GF-D8 (cell line): Measurements from ENCODE around the gene CDC34.

Experiments
- DNase-seq: peaks from one replicate; lab custom pipeline; 2025; lab: John Stamatoyannopoulos, UW

The CDC34 gene

DNA sequence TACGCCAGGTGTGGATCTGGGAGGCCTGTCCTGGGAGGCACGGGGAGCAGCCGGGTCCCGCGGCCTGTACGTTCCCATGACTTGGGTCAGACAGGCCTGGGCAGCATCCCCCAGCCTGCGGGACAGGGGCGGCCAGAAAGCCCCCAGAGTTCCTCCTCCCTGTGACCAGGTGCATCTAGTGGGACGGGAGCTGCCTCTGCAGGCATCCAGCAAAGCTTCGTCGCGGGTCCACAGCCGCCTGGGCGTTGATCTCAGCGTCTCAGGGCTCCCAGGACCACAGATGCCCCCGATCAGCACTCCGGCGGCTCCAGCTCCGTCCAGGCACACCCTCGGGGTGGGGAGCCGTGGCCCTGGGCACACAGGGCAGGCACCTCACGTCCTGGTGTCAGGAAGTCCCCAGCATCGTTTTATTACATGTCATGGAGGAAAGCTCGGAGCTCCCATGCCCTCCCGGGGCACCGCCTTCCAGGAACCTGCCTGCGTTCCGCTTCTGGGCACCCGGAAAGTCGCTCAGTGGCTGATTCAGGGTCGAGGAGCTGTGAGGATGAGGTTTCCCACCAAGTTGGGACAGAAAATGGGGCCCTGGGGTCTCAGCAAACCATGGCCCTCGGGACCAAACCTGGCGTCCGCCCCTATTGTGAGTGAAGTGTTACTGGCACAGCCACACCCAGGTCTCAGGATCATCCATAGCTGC lies 10.8 kb downstream of the CDC34 start:
- DNase-seq: no peak

DNA sequence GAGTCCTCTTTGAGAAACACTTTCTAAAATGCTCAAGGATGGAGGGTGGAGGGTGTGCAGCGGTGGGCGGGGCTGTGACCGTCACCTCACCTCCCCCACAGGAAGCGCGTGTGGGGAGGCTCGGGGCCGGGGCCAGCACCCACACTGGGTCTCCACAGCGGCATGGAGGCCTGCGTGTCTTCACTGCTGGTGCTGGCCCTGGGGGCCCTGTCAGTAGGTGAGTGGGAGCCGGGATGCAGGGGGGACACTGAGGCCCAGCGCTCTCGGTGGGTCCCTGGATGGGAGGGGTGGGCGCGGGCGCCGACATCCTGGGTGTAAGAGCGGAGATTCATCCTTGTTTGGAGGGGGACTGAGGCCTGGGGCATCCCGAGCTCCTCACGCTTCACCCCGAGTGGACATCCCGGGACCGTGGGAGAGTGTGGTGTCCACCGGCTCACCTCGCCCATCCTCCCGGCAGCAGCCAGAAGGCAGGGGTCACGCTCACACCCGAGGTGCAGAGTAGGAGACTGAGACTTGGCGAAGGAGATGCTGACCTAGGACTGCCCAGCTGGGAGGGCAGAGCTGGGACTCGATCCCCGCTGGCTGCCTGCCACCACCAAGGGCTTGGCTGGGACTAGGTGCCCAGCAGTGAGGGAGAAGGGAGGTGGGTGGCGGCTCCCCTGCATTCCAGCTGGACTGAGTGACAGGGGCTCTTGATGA lies 12.5 kb downstream of the CDC34 start, which contains the start of gene GZMM:
TSS of gene GZMM (plus strand) at position 144 of the 699 bp plus-strand sequence. CDS start at position 163, 19 bp downstream.
- DNase-seq: no peak

DNA sequence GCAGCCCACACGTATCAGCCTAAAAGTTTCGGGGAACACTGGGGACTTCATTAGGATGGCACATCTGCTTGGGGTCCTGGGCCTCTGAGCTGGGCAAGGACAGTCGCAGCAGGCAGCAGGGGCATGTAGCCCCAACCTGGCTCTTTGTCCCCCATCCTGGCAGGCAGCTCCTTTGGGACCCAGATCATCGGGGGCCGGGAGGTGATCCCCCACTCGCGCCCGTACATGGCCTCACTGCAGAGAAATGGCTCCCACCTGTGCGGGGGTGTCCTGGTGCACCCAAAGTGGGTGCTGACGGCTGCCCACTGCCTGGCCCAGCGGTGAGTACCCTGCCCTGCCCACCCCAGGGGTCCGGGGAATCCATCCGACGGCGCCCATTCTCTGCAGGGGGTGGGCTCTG lies 15.6 kb downstream of the CDC34 start:
- DNase-seq: no peak

DNA sequence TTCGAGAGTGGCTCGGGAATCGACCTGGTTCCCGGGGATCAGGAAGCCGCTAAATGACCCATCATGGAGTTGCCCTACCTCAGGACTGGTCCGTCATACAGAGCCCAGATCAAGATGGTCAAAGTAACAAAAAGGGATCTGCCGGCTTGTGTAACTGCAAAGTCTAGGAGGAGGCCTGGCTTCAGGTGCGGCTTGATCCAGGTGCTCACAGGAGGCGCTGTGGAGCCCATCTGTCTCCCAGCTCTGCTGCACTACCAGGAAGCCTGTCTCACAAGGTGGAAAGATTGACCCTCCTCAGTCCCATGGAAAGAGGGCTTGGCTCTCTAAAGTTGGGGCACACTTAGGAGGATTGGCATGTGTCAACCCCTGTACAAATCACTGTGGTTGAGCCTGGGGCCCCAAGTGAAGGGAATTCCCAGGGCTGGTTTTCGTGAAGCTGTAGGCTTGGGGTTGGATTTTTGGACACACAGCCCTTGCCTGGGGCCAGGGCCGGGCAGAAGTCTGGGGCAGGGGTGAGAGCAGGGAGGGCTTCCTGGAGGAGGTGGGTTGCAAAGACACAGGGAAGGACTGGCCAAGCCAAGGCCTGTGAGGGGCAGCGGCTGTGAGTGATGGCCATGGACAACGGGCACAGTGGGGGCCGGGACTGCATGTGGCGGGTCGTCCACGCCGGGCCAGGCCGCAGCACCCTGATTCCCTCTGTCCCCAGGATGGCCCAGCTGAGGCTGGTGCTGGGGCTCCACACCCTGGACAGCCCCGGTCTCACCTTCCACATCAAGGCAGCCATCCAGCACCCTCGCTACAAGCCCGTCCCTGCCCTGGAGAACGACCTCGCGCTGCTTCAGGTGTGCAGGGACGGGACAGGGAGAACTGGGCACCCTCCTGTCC lies 16.5 kb downstream of the CDC34 start:
- DNase-seq: no peak

DNA sequence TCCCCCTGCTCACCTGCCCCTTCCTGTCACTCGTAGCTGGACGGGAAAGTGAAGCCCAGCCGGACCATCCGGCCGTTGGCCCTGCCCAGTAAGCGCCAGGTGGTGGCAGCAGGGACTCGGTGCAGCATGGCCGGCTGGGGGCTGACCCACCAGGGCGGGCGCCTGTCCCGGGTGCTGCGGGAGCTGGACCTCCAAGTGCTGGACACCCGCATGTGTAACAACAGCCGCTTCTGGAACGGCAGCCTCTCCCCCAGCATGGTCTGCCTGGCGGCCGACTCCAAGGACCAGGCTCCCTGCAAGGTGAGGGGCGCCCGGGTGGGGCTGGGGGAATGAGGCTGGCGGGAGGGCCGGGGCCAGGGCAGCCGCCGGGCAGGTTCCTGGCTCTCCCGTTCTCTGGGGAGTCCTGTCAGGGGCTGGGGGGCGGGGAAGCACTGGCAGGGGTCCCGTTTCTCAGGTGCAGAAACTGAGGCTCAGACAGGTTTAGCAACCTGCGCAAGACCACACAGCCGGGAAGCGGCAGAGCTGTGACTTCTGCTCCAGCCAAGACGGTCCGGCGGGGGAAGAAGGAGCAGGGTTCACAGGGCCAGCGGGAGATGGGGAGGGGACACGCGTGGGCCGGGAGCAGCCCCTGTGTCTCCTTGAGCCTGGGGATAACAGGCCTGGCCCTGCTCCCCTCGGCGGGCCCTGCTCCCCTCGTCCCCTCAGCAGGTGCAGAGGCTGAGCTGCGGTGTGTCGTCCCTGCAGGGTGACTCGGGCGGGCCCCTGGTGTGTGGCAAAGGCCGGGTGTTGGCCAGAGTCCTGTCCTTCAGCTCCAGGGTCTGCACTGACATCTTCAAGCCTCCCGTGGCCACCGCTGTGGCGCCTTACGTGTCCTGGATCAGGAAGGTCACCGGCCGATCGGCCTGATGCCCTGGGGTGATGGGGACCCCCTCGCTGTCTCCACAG lies 17.6 kb downstream of the CDC34 start:
- no peak for DNase-seq

DNA sequence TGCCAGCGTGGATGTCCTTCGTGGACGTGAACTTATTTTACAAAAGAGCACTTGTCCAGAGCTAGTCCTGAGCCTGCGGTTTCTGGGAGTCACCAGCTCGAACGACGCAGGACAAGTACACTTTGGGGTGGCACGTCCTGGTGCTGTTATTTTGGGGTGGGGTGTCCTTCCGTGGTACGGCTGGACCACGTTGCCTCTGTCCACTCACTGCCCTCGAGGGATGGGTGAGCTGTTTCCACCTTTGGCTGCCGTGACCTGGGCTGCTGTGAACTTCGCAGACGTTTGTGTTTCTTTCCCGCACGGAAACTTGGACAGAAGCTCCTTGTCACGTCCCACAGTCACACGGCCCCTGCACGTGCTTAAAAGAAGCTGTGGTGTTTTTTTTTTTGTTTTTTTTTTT lies 23.3 kb downstream of the CDC34 start:
- DNase-seq: no peak

DNA sequence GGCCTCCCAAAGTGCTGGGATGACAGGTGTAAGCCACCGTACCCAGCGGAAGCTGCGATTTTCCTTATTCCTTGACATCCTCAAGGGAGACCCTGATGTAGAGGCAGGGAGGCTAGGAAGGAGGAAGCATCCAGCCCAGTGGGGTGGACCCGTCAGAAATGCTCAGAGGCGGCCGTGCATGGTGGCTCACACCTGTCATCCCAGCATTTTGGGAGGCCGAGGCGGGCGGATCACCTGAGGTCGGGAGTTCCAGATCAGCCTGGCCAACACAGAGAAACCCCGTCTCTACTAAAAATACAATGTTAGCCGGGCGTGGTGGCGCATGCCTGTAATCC lies 23.9 kb downstream of the CDC34 start:
- DNase-seq: no peak

DNA sequence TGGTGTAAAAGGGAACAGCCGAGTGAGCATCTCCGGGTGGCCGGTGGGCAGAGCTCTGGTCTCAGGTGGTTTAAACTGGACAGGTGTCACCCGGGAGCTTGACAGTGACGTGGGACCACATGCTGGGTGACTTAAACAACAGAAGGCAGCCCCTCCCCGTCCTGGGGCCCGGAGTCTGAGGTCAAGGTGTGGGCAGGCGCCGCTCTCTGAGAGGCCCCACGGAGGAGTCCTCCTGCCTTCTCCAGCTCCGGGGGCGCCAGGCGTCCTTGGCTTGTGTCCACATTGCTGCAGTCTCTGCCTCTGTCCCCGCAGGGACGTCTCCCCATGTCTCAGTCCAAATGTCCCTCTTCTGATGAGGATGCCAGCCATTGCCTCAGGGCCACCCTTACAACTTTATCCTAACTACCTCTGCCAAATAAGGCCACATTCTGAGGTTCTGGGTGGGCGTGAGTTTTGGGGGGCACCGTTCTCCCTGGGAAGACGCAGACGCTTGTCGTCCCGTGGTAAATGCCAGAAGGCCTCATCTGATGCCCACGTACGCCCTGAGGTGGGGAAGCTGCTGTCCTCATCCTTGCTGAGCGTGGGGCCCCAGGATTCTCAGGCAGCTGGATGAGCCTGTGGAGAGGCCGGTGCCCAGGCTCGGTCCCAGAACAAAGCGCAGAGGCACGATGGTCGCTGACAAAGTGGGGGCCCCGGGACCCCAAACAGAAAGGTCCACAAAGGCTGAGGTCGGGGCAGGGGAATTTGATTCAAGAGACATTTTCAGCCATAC lies 25.2 kb downstream of the CDC34 start:
- no peak for DNase-seq

DNA sequence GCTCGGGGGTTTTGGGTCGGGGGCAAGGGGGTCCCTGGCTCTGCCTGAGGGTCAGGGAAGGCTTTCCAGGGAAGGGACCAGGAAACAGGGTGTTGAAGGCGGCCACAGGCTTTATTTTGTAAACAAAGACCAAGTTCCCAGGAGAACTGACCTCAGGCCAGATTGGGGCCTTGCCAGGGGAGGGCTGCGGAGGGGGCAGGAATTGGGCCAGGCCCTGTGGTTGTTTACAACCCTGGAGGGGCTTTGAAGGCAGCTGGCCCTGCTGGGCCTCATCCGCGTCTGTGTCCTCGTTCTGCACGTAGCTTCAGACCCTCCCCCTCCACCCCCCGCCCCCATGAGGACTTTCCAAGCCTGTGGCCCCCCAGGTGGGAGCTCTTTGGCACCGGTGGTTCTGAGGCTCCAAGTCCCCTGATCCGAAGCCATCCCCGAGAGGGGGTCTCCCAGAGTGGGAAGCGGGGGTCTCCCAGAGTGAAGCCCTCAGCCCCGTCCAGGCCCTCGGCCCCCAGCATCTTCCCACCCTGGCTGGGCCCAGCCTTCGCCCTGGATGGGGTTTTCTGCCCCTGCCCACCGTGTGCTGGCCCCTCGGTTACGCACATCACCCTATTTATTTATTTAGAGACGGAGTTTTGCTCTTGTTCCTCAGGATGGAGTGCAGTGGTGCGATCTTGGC lies 27.3 kb downstream of the CDC34 start:
- no peak for DNase-seq

DNA sequence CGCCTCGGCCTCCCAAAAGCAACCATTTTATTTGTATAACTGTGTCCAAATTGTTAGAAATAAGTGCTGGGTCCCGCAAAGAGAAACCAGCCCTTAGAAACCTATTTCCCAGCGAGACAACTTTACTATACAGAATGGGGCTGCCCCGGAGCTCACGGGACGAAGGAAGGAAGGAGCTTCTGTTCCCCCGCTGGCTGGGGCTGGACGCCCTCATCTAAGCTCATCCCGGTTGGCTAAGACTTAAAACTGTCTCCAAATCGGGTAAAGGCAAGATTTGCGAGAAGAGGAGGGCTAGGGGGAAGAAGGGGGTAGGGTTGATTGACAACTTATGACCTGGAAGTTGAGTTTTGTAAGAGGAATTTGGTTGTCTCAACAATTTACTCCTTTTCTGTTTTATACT lies 28.6 kb downstream of the CDC34 start:
- DNase-seq: no peak

DNA sequence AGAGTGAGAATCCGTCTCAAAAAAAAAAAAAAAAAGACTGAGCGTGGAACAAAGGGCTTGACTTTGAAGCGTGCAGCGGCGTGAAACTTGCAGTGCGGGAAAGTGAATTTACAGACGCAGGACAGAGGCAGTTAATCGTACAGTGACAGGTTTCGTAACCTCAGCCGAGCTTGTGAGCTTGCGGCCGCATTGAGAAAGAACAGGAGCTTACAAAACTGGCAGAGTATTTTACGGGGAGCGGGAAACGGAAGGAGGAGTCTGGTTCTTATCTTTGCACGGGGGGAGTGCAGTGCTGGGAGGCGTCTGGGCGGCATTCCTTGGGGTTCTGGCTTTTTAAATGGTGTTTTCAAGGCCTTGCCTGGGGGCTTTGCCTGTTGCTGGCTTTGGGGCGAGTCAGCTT lies 34.8 kb downstream of the CDC34 start:
- peak; percentile 97 for DNase-seq

DNA sequence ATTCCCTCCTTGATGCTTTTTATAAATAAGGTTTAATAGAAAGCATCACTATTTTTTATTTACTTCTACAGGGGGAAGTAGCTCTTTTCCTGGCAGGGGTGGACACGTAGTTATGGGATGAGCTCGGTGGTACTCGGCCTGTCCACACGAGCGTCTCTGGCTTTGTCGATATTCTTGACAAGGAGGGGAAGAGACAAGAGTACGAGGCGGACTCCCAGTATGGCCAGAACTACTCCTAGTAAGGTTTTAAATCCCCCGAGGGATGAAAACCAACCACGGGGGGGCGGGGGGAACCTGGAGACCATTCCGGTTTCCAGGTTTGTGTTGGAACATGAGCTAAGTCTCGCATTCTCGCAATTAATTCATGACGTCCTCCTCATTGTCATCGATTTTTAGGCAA lies 35.3 kb downstream of the CDC34 start:
- DNase-seq: no peak

DNA sequence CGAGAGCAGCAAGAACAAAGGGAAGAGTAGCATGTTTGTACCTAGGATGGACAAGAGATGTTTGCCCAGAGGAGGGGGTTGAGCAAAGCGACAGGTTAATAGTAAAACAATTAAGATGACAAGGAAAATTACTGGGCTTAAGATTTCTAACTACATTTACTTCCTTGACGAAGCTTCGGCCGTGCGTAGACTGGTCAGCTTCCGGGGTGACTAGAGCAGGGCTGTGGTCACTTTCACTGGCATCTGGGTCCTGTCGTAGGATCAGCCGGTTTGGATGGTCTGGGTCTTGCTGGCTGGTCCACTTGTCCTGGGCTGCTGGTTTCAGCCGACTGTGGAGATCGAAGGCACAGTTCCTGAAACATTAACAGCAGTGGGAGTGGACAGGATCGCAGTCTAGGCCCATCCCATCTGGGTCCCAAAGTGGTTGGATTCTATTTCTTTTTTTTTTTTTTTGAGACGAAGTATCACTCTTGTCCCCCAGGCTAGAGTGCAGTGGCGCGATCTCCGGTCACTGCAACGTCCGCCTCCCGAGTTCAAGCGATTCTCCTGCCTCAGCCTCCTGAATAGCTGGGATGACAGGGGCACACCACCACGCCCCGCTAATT lies 35.8 kb downstream of the CDC34 start:
- DNase-seq: no peak

DNA sequence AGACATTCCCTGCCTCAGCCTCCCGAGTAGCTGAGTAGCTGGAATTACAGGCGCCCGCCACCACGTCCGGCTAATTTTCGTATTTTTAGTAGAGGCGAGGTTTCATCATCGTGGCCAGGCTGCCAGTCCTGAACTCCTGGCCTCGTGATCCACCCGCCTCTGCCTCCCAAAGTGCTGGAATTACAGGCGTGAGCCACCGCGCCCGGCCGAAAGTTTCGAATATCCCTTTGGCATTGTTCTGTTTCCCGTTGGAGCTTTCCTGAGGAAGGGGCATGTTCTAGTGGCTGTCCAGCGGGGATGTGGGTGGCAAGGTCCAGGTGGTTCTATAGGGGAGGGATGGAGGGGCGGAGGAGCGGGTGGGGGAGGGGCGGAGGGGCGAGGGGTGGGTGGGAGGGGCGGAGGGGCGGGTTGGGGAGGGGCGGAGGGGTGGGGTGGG lies 38.7 kb downstream of the CDC34 start:
- no peak for DNase-seq

DNA sequence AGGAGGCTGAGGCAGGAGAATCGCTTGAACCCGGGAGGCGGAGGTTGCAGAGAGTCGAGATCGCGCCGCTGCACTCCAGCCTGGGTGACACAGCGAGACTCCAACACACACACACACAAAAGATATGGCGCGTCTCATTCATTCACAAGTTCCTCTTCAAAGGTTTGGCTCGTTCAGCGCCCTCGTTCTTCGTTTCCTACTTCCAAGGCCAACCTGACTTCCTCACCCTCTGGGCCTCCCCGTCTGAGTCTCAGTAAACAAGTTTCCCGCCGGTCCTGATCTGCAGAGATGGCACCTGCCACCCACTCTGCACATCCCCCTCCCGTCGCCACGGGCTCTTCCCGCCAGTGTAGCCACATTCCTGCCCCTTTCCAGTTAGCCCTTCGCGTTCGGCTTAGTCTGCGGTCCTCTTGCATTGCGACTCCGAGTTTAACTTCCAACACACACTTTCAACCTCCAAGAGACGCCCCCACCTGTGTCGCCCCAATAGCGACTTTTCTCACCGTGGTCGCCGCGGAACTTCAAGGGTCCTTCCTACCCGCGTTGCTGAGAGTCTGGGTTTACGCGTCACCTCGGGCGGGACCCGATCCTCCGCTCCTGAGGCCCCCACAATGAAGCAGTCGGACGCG lies 39.5 kb downstream of the CDC34 start:
- DNase-seq: peak; percentile 74

DNA sequence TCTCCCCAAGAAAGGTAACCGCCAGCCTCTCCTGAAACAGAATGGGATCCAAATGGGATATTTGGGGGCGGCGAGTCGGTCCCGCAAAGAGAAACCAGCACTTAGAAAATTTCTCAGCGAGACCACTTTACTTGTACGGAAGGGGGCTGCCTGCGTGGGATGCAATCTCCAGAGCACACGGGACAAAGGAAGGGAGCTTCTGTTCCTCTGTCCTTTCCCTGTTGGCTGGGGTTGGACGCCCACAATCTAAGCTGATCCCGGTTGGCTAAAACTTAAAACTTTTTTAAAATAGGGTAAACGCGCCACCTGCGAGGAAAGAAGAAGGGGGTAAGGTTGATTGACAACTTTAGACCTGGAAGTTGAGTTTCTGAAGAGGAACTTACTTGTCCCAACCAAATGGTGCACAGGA lies 40.0 kb downstream of the CDC34 start:
- peak; percentile 62 for DNase-seq

DNA sequence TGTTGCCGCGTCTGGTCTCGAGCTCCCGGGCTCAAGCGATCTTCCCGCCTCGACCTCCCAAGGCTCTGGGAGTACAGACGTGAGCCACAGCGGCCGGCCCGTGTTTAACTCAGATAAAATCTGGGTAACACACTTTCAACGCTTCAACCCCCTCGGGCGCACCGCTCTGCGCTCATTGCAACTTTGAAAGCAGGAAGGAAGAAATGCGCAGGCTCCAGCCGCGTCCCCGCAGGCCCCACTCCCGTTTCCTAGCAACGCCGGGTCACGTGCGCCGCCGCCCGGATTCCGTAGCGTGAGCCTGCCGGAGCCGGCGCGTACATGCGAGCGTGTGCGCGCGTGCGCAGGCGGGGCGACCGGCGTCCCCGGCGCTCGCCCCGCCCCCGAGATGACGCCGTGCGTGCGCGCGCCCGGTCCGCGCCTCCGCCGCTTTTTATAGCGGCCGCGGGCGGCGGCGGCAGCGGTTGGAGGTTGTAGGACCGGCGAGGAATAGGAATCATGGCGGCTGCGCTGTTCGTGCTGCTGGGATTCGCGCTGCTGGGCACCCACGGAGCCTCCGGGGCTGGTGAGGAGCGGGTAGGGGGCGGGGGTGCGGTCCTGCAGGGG lies 40.7 kb downstream of the CDC34 start, which contains the start of gene BSG:
TSS of gene BSG (plus strand) at position 457 of the 603 bp plus-strand sequence. CDS start at position 496, 39 bp downstream.
- peak; percentile 96 for DNase-seq

DNA sequence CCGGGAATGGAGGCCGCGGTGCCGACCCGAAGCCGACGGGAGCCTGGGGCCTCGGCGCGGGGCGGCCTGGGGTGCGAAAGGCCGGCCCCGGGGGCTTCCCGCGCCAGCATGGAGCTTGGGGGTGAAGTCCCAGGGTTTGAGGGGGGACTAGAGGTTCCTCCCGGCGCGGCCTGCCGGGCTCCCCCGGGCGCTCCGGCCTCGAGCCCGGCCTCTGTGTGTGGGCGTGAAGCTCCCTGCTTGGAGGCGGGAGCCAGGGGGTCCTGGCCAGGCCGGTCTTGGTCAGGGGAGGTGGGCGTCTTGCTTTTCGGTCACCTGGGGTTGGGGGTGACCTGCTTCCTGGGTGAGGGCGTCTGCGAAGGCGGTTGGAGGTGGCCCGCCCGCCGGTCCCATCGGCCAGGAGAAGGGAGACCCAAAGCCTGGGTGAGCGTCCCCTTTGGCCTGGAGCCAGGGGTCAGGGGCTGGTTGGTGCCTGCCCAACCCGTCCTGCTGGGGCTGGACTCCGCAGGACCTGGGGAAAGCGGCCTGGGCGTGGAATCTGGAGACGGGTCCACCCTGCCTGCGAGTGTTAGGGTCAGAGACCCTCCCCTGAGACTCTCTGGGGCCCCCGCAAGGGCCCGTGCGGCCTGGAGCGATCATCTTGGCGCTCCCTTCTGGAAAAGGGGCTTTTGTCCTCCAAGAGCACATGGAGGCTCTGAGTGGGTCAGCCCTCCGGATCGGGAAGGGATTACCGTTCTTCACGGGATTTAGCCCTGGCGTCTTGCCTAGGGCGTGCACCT lies 41.4 kb downstream of the CDC34 start:
- DNase-seq: no peak
